ENCODE measurements around the gene TMEM95. TPM values are rescaled to one million over a fixed set of nuclear protein-coding genes. Genes with fewer than 3 reads are reported as not detected.
A peak's percentile ranks its signal among the peaks of the same experiment; 100 is the strongest.

The TMEM95 gene
- total and polyA plus RNA-seq, 2 of the 8 experiments (the other 6 are each of a cell fraction or from before 2014, with no cell fraction given) = not detected

DNA sequence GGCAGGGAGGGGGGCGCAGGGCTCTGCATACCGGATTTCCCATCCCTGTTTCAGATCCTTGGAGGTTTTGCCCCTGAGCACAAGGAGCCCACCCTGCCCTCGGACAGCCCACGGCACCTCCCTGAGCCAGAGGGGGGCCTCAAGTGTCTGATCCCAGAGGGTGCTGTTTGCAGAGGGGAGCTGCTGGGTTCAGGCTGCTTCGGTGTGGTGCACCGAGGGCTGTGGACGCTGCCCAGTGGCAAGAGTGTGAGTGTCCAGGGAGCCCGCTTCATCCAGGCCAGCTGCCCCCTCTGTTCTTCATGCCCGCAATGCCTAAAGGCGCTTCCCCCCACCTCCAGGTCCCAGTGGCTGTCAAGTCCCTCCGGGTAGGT is 28.4 kb downstream of the TMEM95 start:
- peaks cover 0 to 2% (median 0%) of the 10 kb centered on the region in 4 experiments; a peak in 1 of 8 replicates for H3K36me3 ChIP-seq (ENCODE audit: control insufficient read depth in 2 of 4, insufficient read depth in 4 of 4, low read length in 3 of 4)
- no peak overlapping the region for H4K5ac ChIP-seq (ENCODE audit: insufficient read length, low read depth, low read length)
- H3K4me2 ChIP-seq (ENCODE audit: insufficient read depth in 1 of 2, low read depth in 2 of 2, low read length in 2 of 2) = peak overlapping the region; percentile 78
- no peaks in the 10 kb centered on the region for H3K79me2 ChIP-seq (ENCODE audit: control insufficient read depth in 1 of 2, insufficient read depth in 2 of 2, low read length in 2 of 2)
- no peak overlapping the region; the same call in 1 of the 2 replicates for H2BK12ac ChIP-seq (ENCODE audit: low read depth, low read length)
- no peak for FAIRE-seq
- no peak for DNase-seq (ENCODE audit: low read depth in 1 of 2, low spot score in 2 of 2)
- H3K4me1 ChIP-seq (replicated peaks in 1 of 4; ENCODE audit: control insufficient read depth in 3 of 4, insufficient read depth in 4 of 4, low read length in 3 of 4) = peaks cover 0 to 17% (median 10%) of the 10 kb centered on the region in 4 experiments; a peak in 6 of 7 replicates
- H3K27ac ChIP-seq (ENCODE audit: low read depth, low read length) = no peak overlapping the region
- no peak overlapping the region for H4K91ac ChIP-seq (replicated peaks; ENCODE audit: insufficient read length, low read length)
- H3K23ac ChIP-seq (ENCODE audit: insufficient read length) = no peak overlapping the region
- no peak overlapping the region for H3K18ac ChIP-seq (ENCODE audit: extremely low read depth, low read length)
- POLR2A ChIA-PET (ENCODE audit: partially characterized antibody) = interaction anchor here (0.7 to 3.7 kb wide), 12 partner anchors 10 to 100 kb away, joined by 3 to 16 read pairs (median 4); partner anchors contain the start of genes PLSCR3 and ZBTB4
- peaks cover 12% of the 10 kb centered on the region; the same call in 1 of the 2 replicates for H3K23me2 ChIP-seq (ENCODE audit: low read depth, low read length)
- H4K8ac ChIP-seq (ENCODE audit: extremely low read depth, insufficient read depth, low read length) = peak overlapping the region; percentile 45; the same call in 1 of the 2 replicates
- WGBS, 2 experiments (ENCODE audit: extremely low coverage in 1 of 2, insufficient coverage in 1 of 2, insufficient read length in 1 of 2, insufficient replicate concordance in 2 of 2, low coverage in 1 of 2, low lambda C conversion rate in 2 of 2, missing lambda C conversion rate in 1 of 2) = 95% methylated on average over 9 of the region's 11 CpGs; no CpG with 5 or more reads in 1 of the 2 experiments
- no peak overlapping the region for H2BK5ac ChIP-seq (ENCODE audit: low read depth, low read length)
- H2BK120ac ChIP-seq (replicated peaks; ENCODE audit: low read depth, low read length) = no peak overlapping the region
- CTCF ChIA-PET (ENCODE audit: partially characterized antibody) = interaction anchor here (0.8 to 4.0 kb wide), 8 partner anchors 10 to 119 kb away, joined by 3 to 21 read pairs (median 7); partner anchors contain the start of genes PLSCR3 and TMEM95
- no peak overlapping the region for H2AK5ac ChIP-seq (ENCODE audit: low read depth, low read length)
- peaks cover 0 to 39% (median 29%) of the 10 kb centered on the region in 4 experiments; a peak in 6 of 7 replicates for H3K27me3 ChIP-seq (replicated peaks in 1 of 4; ENCODE audit: control insufficient read depth in 3 of 4, extremely low read depth in 1 of 4, insufficient read depth in 3 of 4, low read length in 3 of 4)
- H2AFZ ChIP-seq (ENCODE audit: low read length) = no peak overlapping the region
- peak overlapping the region; percentile 96; the same call in 1 of the 2 replicates for H2BK15ac ChIP-seq (ENCODE audit: low read length)
- no peak overlapping the region for H2BK20ac ChIP-seq (ENCODE audit: low read length)
- peaks cover 3% of the 10 kb centered on the region; the same call in 1 of the 2 replicates for H3K79me1 ChIP-seq (ENCODE audit: low read depth, low read length)
- no peak overlapping the region for H3K56ac ChIP-seq (replicated peaks; ENCODE audit: insufficient read length, low read depth, low read length)
- H3K9me3 ChIP-seq (ENCODE audit: insufficient read depth in 2 of 2, low read depth in 1 of 2, low read length in 1 of 2) = peaks cover 0 to 7% of the 10 kb centered on the region in 2 experiments; a peak in 1 of 4 replicates
- no peak overlapping the region for H3K9ac ChIP-seq (replicated peaks in 1 of 4; ENCODE audit: extremely low read depth in 1 of 4, low read depth in 3 of 4, low read length in 3 of 4)
- H3K4ac ChIP-seq (replicated peaks; ENCODE audit: insufficient read length, low read depth, low read length) = peak overlapping the region; percentile 27
- peak overlapping the region in 1 of 4 experiments; percentile 60; a peak in 4 of 8 replicates for H3K4me3 ChIP-seq (ENCODE audit: extremely low read depth in 1 of 4, insufficient read depth in 2 of 4, low read depth in 3 of 4, low read length in 4 of 4)
- H4K20me1 ChIP-seq (replicated peaks in 1 of 2; ENCODE audit: control insufficient read depth in 1 of 2, insufficient read depth in 2 of 2, low read length in 2 of 2) = peaks cover 0 to 10% of the 10 kb centered on the region in 2 experiments
- no peak overlapping the region for H3K14ac ChIP-seq (ENCODE audit: insufficient read length)
- no peak for TF ChIP-seq RFX5 (IDR thresholded peaks at IDR 0.05; ENCODE audit: borderline replicate concordance, low read depth, low read length)

Data from H1 (cell line).